Breast epithelium (tissue), 3 donors: Measurements from ENCODE around the gene MAP7.

Experiments used
- POLR2AphosphoS5 ChIP-seq, 3 donors: sonication (generic); formaldehyde crosslinking; IDR thresholded peaks; one replicate each; pipeline ENCODE4 v1.6.1; 2017; ENCODE audit warnings: antibody characterized with exemption in 3 of 3
- TF ChIP-seq, protein P1 (sequence below), 3 donors: fragments of 450-650 bp; IDR thresholded peaks; one replicate each; pipeline ENCODE4 v1.5.1; 2016 to 2017; ENCODE audit warnings: antibody characterized with exemption in 3 of 3, mild to moderate bottlenecking in 3 of 3, moderate library complexity in 3 of 3

DNA sequence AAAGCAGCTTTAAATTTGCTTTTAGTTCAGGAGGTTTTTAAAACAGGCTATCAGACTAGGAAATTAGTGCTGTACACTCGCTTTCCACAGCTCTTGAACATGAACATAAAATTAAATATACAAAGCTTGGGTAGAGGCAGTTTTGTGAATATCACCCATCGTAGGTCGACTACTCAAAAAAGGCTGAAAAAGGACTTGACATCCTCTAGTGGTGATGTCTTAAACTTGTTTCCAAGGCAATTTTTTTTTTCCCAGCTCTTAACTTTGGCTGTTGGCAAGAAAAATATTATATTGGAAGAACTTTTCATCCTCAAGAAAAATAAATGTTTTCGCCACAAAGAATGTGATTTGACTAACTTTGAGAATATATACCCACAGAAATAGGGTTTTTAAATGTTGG is 2.9 kb downstream of the MAP7 start:
- TF ChIP-seq, protein P1, sequence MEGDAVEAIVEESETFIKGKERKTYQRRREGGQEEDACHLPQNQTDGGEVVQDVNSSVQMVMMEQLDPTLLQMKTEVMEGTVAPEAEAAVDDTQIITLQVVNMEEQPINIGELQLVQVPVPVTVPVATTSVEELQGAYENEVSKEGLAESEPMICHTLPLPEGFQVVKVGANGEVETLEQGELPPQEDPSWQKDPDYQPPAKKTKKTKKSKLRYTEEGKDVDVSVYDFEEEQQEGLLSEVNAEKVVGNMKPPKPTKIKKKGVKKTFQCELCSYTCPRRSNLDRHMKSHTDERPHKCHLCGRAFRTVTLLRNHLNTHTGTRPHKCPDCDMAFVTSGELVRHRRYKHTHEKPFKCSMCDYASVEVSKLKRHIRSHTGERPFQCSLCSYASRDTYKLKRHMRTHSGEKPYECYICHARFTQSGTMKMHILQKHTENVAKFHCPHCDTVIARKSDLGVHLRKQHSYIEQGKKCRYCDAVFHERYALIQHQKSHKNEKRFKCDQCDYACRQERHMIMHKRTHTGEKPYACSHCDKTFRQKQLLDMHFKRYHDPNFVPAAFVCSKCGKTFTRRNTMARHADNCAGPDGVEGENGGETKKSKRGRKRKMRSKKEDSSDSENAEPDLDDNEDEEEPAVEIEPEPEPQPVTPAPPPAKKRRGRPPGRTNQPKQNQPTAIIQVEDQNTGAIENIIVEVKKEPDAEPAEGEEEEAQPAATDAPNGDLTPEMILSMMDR (IDR thresholded peaks at IDR 0.05) = peak; percentile 31 to 63 (median 61)
- TF ChIP-seq POLR2AphosphoS5 (IDR thresholded peaks at IDR 0.05) = no peak
